HCEC 1CT (cell line): ENCODE data around the gene KCNK5.

Experiments used
- DNase-seq: peaks from one replicate; pipeline ENCODE4 v3.0.0-alpha.2; 2017

The KCNK5 gene

DNA sequence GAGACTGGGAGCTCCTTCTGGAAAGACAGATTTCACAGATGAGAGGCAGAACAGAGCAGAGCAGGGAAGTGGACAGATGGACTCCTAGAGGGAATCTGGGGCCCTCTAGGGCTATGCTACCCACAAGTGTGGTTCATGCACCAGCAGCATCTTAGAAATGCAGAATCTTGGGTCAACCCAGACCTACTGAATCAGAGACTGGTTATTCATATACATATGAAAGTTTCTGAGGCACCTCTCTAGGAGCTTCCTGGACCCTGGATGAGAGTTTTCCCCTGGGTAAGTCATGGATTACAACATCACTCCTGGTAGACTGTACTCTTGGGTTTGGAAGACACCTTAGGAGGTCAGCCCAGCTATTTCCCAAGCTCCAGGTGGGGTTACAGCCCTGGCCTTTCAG, 58.9 kb downstream of the KCNK5 start:
- DNase-seq = no peak

DNA sequence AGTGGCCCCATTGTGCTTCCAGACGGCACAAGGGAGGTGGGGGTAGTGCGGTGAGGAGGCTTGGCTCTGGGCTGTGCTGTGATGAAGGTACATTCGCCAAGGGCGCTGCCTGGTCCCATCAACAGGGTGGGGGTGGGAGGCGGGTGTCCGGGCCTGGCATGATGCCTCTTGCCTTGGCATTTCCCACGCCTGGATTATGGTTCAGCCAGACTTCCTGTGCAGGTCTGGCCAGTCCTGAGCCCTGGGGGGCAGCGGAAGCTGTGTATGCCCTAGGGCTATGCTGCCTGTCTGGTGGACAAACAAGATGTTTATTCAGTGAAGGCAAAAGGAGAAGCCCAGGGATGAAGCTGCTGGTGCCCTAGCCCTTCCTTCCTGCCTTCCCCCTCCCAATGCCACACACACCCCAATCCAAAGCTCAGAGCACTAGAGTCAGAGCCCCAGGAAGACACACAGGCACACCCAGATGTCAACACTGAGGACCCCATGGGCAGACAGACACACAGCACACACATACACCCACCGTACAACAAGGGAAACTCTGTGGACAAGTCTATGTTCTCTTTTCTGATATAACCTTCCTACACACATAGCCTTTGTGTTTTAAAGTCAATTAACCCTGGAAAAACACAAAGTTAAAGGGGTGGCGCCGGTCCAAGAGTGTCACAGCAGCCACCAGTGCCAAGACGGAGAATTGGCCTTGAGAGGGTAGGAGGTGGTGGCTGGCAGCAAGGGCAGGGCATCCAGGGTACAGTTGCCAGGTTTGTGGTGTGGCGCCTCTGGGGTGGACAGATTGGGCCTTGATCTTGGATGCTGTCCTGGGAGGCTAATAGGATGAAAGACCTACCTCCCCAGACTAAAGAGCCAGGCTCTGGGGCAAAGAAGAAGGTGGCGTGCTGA, 59.6 kb downstream of the KCNK5 start:
- no peak for DNase-seq

DNA sequence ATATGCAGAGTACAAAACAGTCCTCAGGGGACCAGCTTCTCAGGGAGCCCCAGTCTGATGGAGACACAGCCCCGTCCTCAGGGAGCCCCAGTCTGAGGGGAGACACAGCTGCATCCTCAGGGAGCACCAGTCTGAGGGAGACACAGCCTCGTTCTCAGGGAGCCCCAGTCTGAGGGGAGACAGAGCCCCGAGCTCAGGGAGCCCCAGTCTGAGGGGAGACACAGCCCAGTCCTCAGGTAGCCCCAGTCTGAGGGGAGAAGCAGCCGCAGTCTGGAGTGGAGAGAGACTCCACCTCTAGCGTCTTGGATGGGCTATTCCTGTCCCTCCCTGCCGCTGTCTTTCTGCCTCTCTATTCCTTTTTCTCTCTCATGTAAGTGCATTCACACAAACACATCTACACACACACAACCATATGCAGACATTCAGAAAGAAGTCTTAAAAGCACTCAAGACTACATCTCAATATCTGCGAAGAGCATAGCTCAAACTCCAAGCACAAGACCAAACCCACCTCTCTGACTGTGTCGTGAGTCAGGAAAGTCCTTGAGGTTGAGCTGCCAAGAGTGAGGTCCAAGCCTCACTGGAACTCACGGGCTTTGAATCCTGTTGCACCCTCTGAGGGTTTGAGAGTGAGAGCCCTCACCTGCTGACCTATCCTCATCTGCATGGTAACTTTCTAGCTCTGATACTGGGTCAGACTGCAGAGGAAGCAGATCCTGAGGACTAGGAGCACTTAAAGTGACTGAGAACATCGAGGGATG, 61.2 kb downstream of the KCNK5 start:
- no peak for DNase-seq

DNA sequence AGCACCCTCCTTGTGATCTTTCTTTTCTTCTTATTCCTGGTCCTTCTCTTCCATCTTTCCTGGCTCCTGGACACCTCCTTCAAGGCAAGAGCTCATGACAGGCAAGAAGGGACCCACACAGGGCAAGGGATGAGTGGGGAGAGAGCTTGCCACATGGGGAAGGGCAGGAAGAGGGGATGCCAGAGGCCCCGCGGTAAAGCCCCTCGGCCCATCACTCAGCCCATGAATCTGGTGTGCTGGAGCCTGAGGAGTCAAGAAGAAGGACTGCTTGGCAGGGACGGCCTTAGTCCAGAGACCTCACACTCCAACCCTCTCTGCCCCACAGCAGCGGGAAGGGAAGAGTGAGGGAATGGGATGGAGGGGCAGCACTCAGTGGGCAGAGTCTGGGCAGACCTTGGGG, 62.0 kb downstream of the KCNK5 start:
- no peak for DNase-seq

DNA sequence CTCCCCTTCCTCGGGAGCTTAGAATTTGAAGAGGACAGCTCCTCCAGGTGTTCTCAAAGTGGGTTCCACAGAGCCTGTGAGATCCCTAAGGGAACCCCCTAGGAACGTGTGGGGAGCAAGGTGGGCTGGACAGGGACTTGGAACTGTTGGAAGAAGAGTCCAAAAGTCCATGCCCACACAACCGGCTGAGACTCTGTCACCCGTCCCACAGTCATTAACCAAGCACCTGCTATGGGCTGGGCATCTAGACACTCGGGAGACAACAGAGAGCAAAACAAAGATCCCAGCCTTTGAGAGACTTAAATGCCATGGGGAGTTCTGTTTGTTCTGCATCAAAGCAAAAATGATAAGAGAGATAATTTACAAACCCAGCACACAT, 62.4 kb downstream of the KCNK5 start:
- DNase-seq = no peak

DNA sequence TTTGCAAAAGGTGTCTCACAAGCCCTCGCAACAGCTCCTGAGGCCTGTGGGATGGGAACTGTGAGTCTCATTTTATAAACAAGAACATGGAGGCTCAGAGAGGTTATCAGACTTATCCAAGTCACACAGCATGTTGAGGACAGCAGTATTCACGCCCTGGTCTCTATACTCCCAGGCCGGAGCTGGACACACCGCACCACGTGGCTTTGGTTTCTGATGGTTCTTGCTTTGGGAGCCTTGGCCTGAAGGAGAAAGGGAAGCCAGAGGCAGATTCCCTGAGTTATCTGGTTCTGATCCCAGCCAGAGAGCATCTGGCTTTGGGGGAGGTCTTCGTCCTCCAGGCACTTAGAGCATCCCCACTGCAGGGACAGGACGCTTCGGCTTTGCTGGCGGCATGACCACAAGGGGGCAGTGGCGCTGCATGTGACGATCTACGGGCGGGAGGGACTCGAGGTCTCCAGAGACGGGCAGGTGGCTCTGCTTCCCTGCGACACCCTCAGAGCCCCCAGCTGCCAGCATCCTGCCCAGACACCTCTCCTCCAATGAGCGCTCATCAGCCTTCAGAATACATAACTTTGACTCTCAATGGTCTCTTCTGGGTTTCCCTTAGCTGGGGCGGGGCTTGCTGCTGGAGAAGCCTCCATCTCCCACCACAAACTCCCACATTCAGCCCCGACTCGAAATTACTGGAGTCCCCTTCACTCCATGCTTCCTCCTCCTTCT, 62.9 kb downstream of the KCNK5 start:
- DNase-seq = no peak

DNA sequence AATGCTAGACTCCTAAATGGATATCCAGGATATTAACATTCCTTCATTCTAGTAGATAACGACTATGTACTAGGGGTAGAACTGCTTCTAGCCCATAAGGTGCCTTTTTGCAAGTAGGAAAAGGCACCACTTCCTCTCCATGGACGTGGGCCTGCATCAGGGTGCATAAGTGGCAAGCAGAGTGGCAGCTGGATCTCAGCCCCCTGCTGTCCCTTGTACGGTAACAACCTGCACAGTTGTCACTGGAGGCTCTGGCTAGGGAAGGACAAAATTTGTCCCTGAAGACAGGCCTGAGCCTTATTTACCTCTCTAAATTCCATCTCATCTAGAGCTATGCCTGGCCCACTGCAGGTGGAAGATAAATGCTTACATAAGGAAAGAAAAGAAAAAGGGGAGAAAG, 71.8 kb downstream of the KCNK5 start:
- no peak for DNase-seq

DNA sequence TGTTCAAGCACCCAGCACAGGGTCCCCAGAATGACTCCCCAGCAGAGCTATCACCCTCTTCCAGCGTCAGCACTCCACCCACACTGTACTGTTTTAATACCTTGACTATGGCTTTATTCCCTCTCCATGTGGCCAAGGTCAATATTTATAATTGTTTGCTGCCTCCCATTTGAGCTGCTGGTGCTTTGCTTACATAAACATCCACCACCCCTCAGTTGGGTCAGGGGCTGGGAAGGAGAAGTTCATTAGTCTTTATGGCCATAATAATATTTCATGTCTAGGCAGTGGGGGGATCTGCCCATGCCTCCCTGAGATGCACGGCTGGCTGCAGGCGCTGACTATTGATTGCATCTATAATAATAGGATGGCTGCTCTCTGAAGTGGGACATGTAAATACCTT, 72.5 kb downstream of the KCNK5 start:
- DNase-seq = no peak

DNA sequence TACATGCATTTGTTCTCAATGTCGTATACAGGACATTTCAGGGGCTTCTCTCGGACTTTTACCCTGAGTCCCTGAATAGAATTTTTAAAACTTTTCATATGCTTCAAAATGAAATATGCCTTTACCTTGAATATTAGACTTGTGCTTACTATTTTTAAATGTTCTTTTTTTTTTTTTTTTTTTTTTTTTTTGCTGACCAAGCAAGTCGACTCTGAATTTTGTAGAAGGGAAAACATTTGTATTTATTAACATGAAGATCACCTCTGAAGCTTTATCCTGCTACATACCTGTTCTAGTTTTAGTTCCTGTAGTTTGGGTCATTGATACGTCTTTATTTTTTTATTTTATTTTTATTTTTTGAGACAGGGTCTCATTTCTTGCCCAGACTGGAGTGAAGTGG, 74.6 kb downstream of the KCNK5 start:
- DNase-seq = no peak

DNA sequence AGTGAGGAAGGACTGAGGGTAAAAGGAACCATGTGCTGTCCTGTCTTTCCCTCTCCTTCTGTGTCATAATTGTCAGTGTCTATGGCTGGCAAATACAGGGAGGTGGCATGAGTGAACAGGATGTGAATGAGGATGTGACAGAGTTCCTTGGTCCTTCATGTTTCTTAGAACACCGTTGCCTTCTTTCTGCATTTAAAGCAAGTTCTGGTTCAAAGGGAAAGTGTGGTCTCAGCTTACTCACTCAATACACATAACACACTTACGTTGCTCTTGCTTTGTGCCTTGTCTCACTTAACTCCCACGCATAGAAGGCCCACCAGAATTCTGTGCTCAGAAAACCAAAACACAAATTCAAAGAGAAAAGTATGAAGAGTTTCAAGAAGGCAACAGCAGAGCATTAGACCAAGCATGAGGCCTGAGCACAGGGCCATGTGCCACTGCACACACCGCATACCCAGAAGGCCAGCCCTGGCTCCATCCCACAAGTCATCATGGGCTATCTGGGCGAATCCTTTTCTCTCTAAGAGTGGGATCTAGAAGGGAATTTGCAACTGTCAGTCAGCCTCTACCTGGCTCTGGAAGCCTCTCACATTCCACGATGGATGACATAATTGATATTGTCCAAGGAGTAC, 75.4 kb downstream of the KCNK5 start:
- DNase-seq = no peak

DNA sequence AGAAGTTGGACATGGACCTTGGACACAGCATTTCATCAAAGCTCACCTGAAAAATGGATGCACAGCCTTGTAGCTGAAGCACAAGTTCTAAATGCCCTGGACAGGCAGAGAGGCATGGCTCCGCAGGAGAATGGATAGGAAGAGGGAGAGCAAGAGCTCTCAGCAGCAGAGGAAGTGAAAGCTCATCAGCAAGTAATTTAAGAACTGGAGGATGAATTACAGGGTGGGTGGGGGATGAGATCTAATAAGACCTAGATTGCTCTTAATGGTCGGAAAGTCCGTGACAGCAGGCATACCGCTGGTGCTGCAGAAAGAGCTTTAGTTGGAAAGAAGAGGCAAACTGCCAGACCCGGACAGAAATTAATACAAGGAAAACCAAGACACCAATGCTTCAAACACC, 77.0 kb downstream of the KCNK5 start:
- DNase-seq = no peak

DNA sequence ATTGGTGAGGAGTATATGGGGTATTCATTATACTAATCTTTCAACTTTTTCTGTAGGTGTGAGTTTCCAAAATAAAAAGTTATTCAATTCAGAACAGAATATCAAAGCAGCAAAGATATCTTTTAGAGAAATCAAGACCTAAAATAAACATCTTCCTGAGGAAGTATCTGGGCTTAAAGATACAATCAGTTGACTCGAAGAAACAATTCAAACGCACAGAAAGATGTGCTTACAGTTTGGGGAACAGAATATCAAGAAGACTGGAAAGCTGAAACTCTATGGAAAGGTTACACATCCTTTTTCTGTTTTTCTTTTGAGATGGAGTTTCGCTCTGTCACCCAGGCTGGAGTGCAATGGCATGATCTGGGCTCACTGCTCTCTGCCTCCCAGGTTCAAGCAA, 78.1 kb downstream of the KCNK5 start:
- DNase-seq = no peak

DNA sequence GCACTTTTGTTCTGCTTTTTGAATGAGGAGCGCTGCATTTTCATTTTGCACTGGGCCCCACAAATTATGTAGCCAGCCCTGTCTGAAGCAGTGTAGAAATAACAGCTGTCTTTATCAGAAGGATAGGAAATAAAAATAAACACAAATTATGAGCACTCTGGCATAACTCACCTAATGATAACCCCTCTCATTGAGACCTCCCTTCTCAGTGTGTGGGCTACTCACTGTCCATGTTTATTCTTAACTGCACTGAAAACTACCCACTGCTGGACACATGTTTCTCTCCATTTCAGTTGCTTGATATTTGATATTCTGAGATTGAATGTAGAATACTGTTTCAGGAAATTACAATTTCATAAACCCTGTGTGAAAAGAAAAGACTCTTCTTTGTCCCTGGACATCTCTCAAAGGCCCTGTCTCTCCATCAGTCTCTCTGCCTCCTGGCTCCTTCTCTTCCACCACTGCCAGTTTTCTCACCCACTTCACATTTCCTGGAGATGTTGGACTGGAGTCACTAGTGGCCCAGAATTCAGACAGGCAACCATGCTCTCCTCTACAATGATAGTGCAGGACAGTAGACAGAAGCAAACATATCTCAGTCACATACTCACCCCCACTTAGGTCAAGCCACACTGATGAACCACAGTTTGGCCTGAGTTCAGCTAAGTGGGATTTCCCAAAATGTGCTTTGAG, 84.6 kb downstream of the KCNK5 start:
- DNase-seq = no peak

DNA sequence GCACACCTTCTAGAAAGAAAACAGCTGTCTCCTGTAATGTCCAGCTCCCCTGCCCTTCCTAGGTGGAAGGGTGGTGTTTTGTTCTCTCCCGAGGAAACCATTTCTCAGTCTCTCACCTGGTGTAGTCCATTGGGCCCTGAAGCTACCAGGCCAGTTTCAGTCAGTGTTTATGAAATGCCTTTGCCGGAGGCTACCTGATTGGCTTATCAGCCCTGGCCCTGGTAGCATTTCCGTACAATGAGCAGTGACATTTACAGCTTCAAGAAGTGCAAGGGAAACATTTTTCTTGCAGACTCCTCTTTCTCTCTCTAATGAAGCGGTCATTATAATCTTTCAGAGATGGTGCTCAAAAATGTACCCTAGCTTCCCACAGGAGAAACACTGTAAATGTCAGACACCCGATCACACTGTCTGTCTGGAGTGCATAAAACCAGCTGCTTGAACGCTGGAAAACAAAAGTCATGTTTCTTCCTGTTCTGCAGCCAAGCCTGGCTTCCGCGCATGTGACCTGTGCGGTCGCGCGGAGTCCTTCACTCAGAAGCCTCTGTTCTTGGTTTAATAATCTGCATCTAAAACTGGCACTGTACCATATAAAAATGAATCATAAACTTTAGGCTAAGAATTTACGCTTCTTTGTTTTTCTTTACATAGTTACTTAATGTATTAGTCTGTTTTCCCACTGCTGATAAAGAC, 85.9 kb downstream of the KCNK5 start:
- no peak for DNase-seq

DNA sequence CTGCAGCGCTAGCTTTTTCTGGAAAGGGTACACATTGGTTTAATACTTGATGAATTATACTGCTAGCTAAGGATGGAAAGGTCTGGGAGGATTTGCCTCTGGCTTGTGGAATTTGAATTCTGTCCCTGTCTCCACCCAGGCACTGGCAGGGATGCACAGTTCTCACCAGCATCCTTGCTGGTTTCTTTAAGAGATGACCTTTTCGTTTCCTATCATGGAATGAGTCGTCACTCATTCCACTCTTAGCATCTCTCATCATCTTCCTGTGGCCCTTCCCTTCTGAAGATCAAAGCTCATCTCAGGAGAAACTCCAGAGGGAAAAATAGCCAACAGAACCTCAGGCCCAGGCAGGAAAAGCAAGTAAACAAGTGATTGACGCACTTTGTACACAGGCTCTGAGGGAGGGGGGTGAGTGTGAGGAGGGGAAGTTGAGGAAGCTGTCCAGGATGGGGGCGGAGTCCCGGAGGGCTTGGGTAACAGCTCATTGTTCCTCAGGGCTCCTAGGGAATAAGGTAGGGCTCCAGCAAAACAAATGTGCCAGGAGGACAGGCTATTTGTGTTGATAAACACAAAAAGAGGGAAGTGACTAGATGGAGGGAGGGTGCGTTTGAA, 88.6 kb downstream of the KCNK5 start:
- DNase-seq = no peak
